Neuronal stem cell (in vitro differentiated cells): Measurements from ENCODE around the gene ECPAS.
"Not testable (repeated sequence)": the region's sequence is repeated elsewhere in the genome, so short reads cannot be mapped to it uniquely, and the experiment has no call there.

Source experiments
- DNase-seq: peaks from one replicate; pipeline ENCODE4 v3.0.0-alpha.2; 2013; ENCODE audit warnings: low spot score
- H2AFZ ChIP-seq: one replicate; pipeline ENCODE4 v1.6.1; 2013; ENCODE audit warnings: mild to moderate bottlenecking, low read length, inconsistent platforms
- H2AK5ac ChIP-seq: 2 replicates; pipeline ENCODE4 v1.6.1; 2013; ENCODE audit warnings: low read depth, mild to moderate bottlenecking, inconsistent platforms, low read length, moderate library complexity, mixed read lengths
- H2BK120ac ChIP-seq: 2 replicates; pipeline ENCODE4 v1.6.1; 2013; ENCODE audit warnings: low read depth, mild to moderate bottlenecking, inconsistent platforms, low read length, moderate library complexity, mixed read lengths
- H2BK12ac ChIP-seq: one replicate; pipeline ENCODE4 v1.6.1; 2013; ENCODE audit warnings: low read length, inconsistent platforms
- H2BK15ac ChIP-seq: 2 replicates; pipeline ENCODE4 v1.6.1; 2013; ENCODE audit warnings: mild to moderate bottlenecking, low read length, inconsistent platforms, mixed read lengths
- H2BK5ac ChIP-seq: one replicate; pipeline ENCODE4 v1.6.1; 2013; ENCODE audit warnings: inconsistent platforms, mild to moderate bottlenecking, low read length, moderate library complexity
- H3K14ac ChIP-seq: one replicate; pipeline ENCODE4 v1.6.1; 2013; ENCODE audit warnings: low read length, inconsistent platforms
- H3K18ac ChIP-seq: 2 replicates; pipeline ENCODE4 v1.6.1; 2013; ENCODE audit warnings: low read length, inconsistent platforms
- H3K23ac ChIP-seq: 2 replicates; pipeline ENCODE4 v1.6.1; 2013; ENCODE audit warnings: low read depth, mild to moderate bottlenecking, mixed read lengths, low read length, inconsistent platforms; ENCODE audit not compliant: poor library complexity
- H3K27ac ChIP-seq: replicated peaks from 3 replicates; pipeline ENCODE4 v1.5.1; 2013; ENCODE audit warnings: low read length, inconsistent platforms
- H3K27me3 ChIP-seq, 3 experiments: 2 replicates each; pipeline ENCODE4 v1.6.1; 2013; ENCODE audit warnings: low read length in 3 of 3, mild to moderate bottlenecking in 2 of 3, inconsistent platforms in 1 of 3, low read depth in 1 of 3, mixed read lengths in 1 of 3, moderate library complexity in 1 of 3; ENCODE audit not compliant: control insufficient read depth in 3 of 3, insufficient read depth in 3 of 3
- H3K36me3 ChIP-seq, 2 donors: replicated peaks in 1 of 2; 2 replicates each; pipeline ENCODE4 v1.6.1; 2013; ENCODE audit warnings: low read length in 2 of 2; ENCODE audit not compliant: control insufficient read depth in 2 of 2, insufficient read depth in 2 of 2
- H3K4ac ChIP-seq: 2 replicates; pipeline ENCODE4 v1.6.1; 2013; ENCODE audit warnings: inconsistent platforms, mild to moderate bottlenecking, low read length, moderate library complexity
- H3K4me1 ChIP-seq, 2 donors: 1 replicate in 1 of 2; 2 replicates in 1 of 2; pipeline ENCODE4 v1.6.1; 2013; ENCODE audit warnings: low read length in 2 of 2, low read depth in 1 of 2; ENCODE audit not compliant: control insufficient read depth in 2 of 2, insufficient read depth in 1 of 2
- H3K4me2 ChIP-seq: one replicate; pipeline ENCODE4 v1.6.1; 2013; ENCODE audit warnings: mild to moderate bottlenecking, low read length, inconsistent platforms; ENCODE audit not compliant: insufficient read depth, poor library complexity, severe bottlenecking
- H3K4me3 ChIP-seq, 2 donors: 2 replicates each; pipeline ENCODE4 v1.5.1; 2013; ENCODE audit warnings: low read length in 2 of 2, mild to moderate bottlenecking in 2 of 2, inconsistent platforms in 1 of 2, moderate library complexity in 1 of 2
- H3K79me1 ChIP-seq: one replicate; pipeline ENCODE4 v1.6.1; 2013; ENCODE audit warnings: low read depth, mild to moderate bottlenecking, inconsistent platforms, low read length, moderate library complexity
- H3K9ac ChIP-seq: one replicate; pipeline ENCODE4 v1.6.1; 2013; ENCODE audit warnings: mild to moderate bottlenecking, low read depth, low read length, inconsistent platforms; ENCODE audit not compliant: poor library complexity
- H3K9me3 ChIP-seq, 2 donors: replicated peaks in 1 of 2; 2 replicates each; pipeline versions ENCODE3 to v1.6.1; 2013; ENCODE audit warnings: low read length in 2 of 2, mild to moderate bottlenecking in 2 of 2, inconsistent platforms in 1 of 2, low read depth in 1 of 2, mixed read lengths in 1 of 2, moderate library complexity in 1 of 2; ENCODE audit not compliant: control insufficient read depth in 2 of 2, insufficient read depth in 1 of 2
- H4K8ac ChIP-seq: one replicate; pipeline ENCODE4 v1.6.1; 2013; ENCODE audit warnings: low read depth, mild to moderate bottlenecking, inconsistent platforms, low read length, moderate library complexity
- H4K91ac ChIP-seq: one replicate; pipeline ENCODE4 v1.6.1; 2013; ENCODE audit warnings: low read length, low read depth, mild to moderate bottlenecking, inconsistent platforms; ENCODE audit not compliant: poor library complexity
- WGBS, 2 donors: extraction: QIAGEN DNeasy Blood & Tissue Kit; methylation state at CpG; one replicate each; pipeline ENCODE4 v1.1.7; 2013; ENCODE audit warnings: missing lambda C conversion rate in 2 of 2, mixed read lengths in 1 of 2; ENCODE audit not compliant: insufficient read length in 2 of 2, insufficient replicate concordance in 1 of 2; ENCODE audit errors: extremely low coverage in 2 of 2; 5-methylcytosine and 5-hydroxymethylcytosine counted together

Gene ECPAS

GRCh38 chr9:111350556-111350955 lies 133.6 kb downstream of the ECPAS start:
- Histone ChIP-seq H3K4me3 (no peak overlapping the region), H3K27ac (no peak overlapping the region), H3K14ac (no peak overlapping the region), H3K36me3 (no peaks in the 10 kb centered on the region), H3K18ac (no peak overlapping the region), H3K4ac (no peak overlapping the region), H2BK120ac (no peak overlapping the region), H2BK15ac (no peak overlapping the region), H2AFZ (no peak overlapping the region), H3K9ac (no peak overlapping the region), H3K23ac (no peak overlapping the region), H3K79me1 (no peaks in the 10 kb centered on the region), H2BK5ac (no peak overlapping the region), H3K27me3 (no peaks in the 10 kb centered on the region), H3K4me2 (no peak overlapping the region), H4K8ac (no peak overlapping the region), H4K91ac (no peak overlapping the region), H3K4me1 (no peaks in the 10 kb centered on the region), H2AK5ac (no peak overlapping the region), H2BK12ac (no peak overlapping the region), H3K9me3 (no peaks in the 10 kb centered on the region)
- no peak for DNase-seq

- Histone ChIP-seq H3K79me1 (no peaks in the 10 kb centered on the region), H3K9me3 (no peaks in the 10 kb centered on the region), H3K9ac (no peak overlapping the region), H2AFZ (no peak overlapping the region), H3K36me3 (no peaks in the 10 kb centered on the region), H3K4me1 (no peaks in the 10 kb centered on the region), H3K18ac (no peak overlapping the region), H3K23ac (no peak overlapping the region), H4K91ac (no peak overlapping the region), H3K4ac (no peak overlapping the region), H2AK5ac (no peak overlapping the region), H3K4me2 (no peak overlapping the region), H3K14ac (no peak overlapping the region), H3K4me3 (no peak overlapping the region), H3K27ac (no peak overlapping the region), H4K8ac (no peak overlapping the region), H2BK15ac (no peak overlapping the region), H2BK5ac (no peak overlapping the region), H2BK12ac (no peak overlapping the region), H2BK120ac (no peak overlapping the region), H3K27me3 (no peaks in the 10 kb centered on the region)
- DNase-seq, result no peak
- WGBS, 2 donors, result no CpG with 5 or more reads among the region's 5 CpGs
Measured at GRCh38 chr9:111349766-111350165, 134.4 kb downstream of the ECPAS start.

GRCh38 chr9:111348821-111349271 lies 135.3 kb downstream of the ECPAS start:
- Histone ChIP-seq H3K4ac (no peak overlapping the region), H4K8ac (no peak overlapping the region), H3K4me3 (no peak overlapping the region), H2BK5ac (no peak overlapping the region), H2BK12ac (no peak overlapping the region), H3K36me3 (no peaks in the 10 kb centered on the region), H3K18ac (no peak overlapping the region), H2AK5ac (no peak overlapping the region), H3K27ac (no peak overlapping the region), H3K4me2 (no peak overlapping the region), H3K9me3 (no peaks in the 10 kb centered on the region), H2BK15ac (no peak overlapping the region), H3K9ac (no peak overlapping the region), H3K23ac (no peak overlapping the region), H4K91ac (no peak overlapping the region), H3K79me1 (no peaks in the 10 kb centered on the region), H3K14ac (no peak overlapping the region), H2AFZ (no peak overlapping the region), H3K4me1 (no peaks in the 10 kb centered on the region), H2BK120ac (no peak overlapping the region), H3K27me3 (no peaks in the 10 kb centered on the region)
- DNase-seq, result no peak
- WGBS, 2 donors, result no CpG with 5 or more reads among the region's 4 CpGs

GRCh38 chr9:111334318-111334863 lies 149.8 kb downstream of the ECPAS start:
- not testable (repeated sequence) for DNase-seq, H3K9me3 ChIP-seq, H2BK15ac ChIP-seq, H3K23ac ChIP-seq, H3K27me3 ChIP-seq, H2BK12ac ChIP-seq, H2AK5ac ChIP-seq, H3K9ac ChIP-seq, H3K36me3 ChIP-seq, H3K14ac ChIP-seq, H3K79me1 ChIP-seq, H3K4me3 ChIP-seq, H2BK120ac ChIP-seq, H3K27ac ChIP-seq, H4K91ac ChIP-seq, H3K18ac ChIP-seq, H3K4me2 ChIP-seq, H3K4me1 ChIP-seq, H2BK5ac ChIP-seq, H3K4ac ChIP-seq, H4K8ac ChIP-seq
- WGBS, 2 donors, result no CpG with 5 or more reads among the region's 5 CpGs
- peak overlapping the region; percentile 35 for H2AFZ ChIP-seq
